Muscle of leg (tissue), 11 donors: ENCODE measurements around the gene VMO1. TPM values are rescaled to one million over a fixed set of nuclear protein-coding genes. Genes with fewer than 3 reads are reported as not detected.
A peak's percentile ranks its signal among the peaks of the same experiment; 100 is the strongest.

Experiments
- DNase-seq: peaks from one replicate; pipeline ENCODE4 v3.0.0; 2013
- H3K27ac ChIP-seq: one replicate; pipeline ENCODE4 v1.5.1; 2013; ENCODE audit warnings: mild to moderate bottlenecking, low read length, control low read depth
- H3K27me3 ChIP-seq: one replicate; pipeline ENCODE4 v1.6.1; 2013; ENCODE audit warnings: low read length; ENCODE audit not compliant: control insufficient read depth, insufficient read depth
- H3K36me3 ChIP-seq: one replicate; pipeline ENCODE4 v1.6.1; 2013; ENCODE audit warnings: low read length; ENCODE audit not compliant: control insufficient read depth, insufficient read depth
- H3K4me1 ChIP-seq: one replicate; pipeline ENCODE4 v1.6.1; 2013; ENCODE audit warnings: low read length; ENCODE audit not compliant: control insufficient read depth, insufficient read depth
- H3K4me3 ChIP-seq: one replicate; pipeline ENCODE4 v1.5.1; 2013; ENCODE audit warnings: low read length, control low read depth
- H3K9me3 ChIP-seq: replicated peaks from 2 replicates; pipeline ENCODE4 v1.6.1; 2013; ENCODE audit warnings: low read depth, low read length; ENCODE audit not compliant: control insufficient read depth
- WGBS: methylation state at CpG from one replicate; pipeline ENCODE4 v1.1.5; 2013; ENCODE audit warnings: missing lambda C conversion rate; ENCODE audit not compliant: insufficient coverage; 5-methylcytosine and 5-hydroxymethylcytosine counted together
- polyA plus RNA-seq, 8 donors: library from polyadenylated mRNA; unstranded; fragments of 120-200 nt; gene quantifications; one replicate each; pipeline versions ENCODE4 v1.2.1 to v1.2.3, GENCODE V29; 2013; ENCODE audit warnings: inconsistent platforms in 1 of 8, low replicate concordance in 1 of 8; ENCODE audit not compliant: insufficient read length in 8 of 8, insufficient read depth in 1 of 8
- total RNA-seq: library from RNA; stranded (reverse); fragments of 120-200 nt; gene quantifications from one replicate; pipeline ENCODE4 v1.2.4, GENCODE V29; 2013

VMO1 gene
- total and polyA plus RNA-seq, 9 donors = 3.0 to 12.7 (median 6.2) TPM

GRCh38 chr17:4743898-4744297 lies 42.3 kb downstream of the VMO1 start:
- WGBS = no CpG with 5 or more reads among the region's 9 CpGs
- DNase-seq = no peak
- H3K27ac ChIP-seq = no peak overlapping the region
- no peaks in the 10 kb centered on the region for H3K36me3 ChIP-seq
- H3K27me3 ChIP-seq = peaks cover 75% of the 10 kb centered on the region
- no peaks in the 10 kb centered on the region for H3K9me3 ChIP-seq
- H3K4me3 ChIP-seq = no peak overlapping the region
- H3K4me1 ChIP-seq = peaks cover 20% of the 10 kb centered on the region

DNA sequence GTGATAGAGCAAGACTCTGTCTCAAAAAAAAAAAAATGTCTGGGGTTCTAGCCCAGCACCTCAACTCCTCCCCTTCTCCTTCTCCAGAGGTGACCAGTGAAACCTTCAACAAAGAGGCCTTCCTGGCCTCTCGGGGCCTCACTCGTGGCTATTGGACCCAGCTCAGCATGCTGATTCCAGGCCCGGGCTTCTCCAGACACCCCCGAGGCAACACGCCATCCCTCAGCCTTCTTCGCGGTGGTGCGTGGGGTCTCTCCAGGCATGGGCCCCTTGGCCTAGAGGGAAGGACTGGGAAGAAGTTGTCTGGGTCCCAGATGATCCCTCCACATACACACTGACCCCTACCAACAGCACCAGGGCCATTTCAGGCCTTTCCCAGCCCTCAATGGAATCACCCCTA lies 42.9 kb downstream of the VMO1 start:
- peaks cover 76% of the 10 kb centered on the region for H3K27me3 ChIP-seq
- no peak for DNase-seq
- H3K27ac ChIP-seq = no peak overlapping the region
- peaks cover 23% of the 10 kb centered on the region for H3K4me1 ChIP-seq
- no CpG with 5 or more reads among the region's 8 CpGs for WGBS
- H3K4me3 ChIP-seq = no peak overlapping the region
- H3K36me3 ChIP-seq = no peaks in the 10 kb centered on the region
- H3K9me3 ChIP-seq = no peaks in the 10 kb centered on the region

DNA sequence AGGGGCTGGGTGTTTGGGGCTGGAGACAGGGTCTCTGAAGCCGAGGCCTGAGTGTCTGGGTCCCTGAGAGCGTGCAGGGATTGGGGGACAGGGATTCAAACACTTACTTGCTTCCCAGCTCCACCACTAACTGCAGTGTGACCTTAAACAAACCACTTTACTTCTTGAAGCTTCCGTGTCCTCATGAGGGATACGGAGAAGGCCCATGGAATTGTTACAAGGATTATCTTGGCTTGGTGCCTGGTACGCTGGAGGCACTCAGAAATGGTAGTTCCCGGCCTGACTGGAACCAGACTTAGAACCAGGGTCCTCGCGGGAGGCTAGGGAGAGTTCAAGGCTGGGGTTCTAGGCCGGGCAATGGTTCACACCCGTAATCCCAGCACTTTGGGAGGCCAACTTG lies 43.5 kb downstream of the VMO1 start:
- Histone ChIP-seq H3K4me1 (peaks cover 23% of the 10 kb centered on the region), H3K27me3 (peaks cover 80% of the 10 kb centered on the region), H3K4me3 (no peak overlapping the region), H3K27ac (no peak overlapping the region), H3K36me3 (no peaks in the 10 kb centered on the region), H3K9me3 (no peaks in the 10 kb centered on the region)
- WGBS = 47% methylated on average over 7 of the region's 10 CpGs
- no peak for DNase-seq

DNA sequence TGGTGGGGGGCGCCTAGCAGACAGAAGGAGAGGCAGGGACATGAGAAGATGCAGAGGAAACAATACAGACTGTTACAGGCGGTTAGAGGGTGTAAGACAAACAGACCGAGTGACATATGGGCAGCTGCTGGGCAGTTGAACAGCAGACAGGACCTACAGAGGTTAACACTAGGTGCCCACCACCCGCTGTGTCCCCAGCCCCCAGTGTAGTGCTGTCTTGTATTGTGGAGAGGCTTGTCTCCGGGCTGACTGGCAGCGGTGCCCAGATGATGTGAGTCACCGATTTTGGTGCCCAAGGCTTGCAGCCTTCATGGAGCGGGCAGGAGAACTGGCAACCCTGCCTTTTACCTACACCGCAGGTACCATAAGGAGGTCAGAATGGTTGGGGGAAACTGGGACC lies 44.0 kb downstream of the VMO1 start:
- H3K27ac ChIP-seq = no peak overlapping the region
- peaks cover 23% of the 10 kb centered on the region for H3K4me1 ChIP-seq
- H3K9me3 ChIP-seq = no peaks in the 10 kb centered on the region
- WGBS = 80% methylated on average over 5 of the region's 9 CpGs
- no peaks in the 10 kb centered on the region for H3K36me3 ChIP-seq
- H3K27me3 ChIP-seq = peaks cover 82% of the 10 kb centered on the region
- H3K4me3 ChIP-seq = no peak overlapping the region
- DNase-seq = no peak

- no peak overlapping the region for H3K4me3 ChIP-seq
- H3K4me1 ChIP-seq = peaks cover 23% of the 10 kb centered on the region
- no peak overlapping the region for H3K27ac ChIP-seq
- H3K9me3 ChIP-seq = no peaks in the 10 kb centered on the region
- WGBS = 75% methylated on average over 3 of the region's 8 CpGs
- peaks cover 79% of the 10 kb centered on the region for H3K27me3 ChIP-seq
- no peak for DNase-seq
- no peaks in the 10 kb centered on the region for H3K36me3 ChIP-seq
Observed at GRCh38 chr17:4741544-4741943, 44.6 kb downstream of the VMO1 start.

DNA sequence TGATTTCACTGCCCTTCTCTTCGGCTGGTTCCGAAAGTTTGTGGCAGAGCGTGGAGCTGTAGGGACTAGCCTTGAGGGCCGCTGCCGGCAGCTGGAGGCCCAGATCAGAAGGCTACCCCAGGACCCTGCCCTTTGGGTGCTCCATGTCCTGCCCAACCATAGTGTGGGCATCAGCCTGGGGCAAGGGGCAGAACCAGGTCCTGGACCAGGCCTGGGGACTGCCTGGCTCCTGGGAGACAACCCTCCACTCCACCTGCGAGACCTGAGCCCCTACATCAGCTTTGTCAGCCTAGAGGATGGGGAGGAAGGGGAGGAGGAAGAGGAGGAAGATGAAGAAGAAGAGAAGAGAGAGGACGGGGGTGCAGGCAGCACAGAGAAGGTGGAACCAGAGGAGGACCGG lies 45.6 kb downstream of the VMO1 start:
- 94% methylated on average over 5 of the region's 8 CpGs for WGBS
- Histone ChIP-seq H3K4me3 (no peak overlapping the region), H3K27me3 (peaks cover 70% of the 10 kb centered on the region), H3K4me1 (peaks cover 23% of the 10 kb centered on the region), H3K36me3 (no peaks in the 10 kb centered on the region), H3K27ac (no peak overlapping the region), H3K9me3 (no peaks in the 10 kb centered on the region)
- no peak for DNase-seq

GRCh38 chr17:4740025-4740351 lies 46.2 kb downstream of the VMO1 start:
- no peak overlapping the region for H3K27ac ChIP-seq
- 15% methylated on average over 6 of the region's 13 CpGs for WGBS

GRCh38 chr17:4739122-4740024 lies 46.8 kb downstream of the VMO1 start, which contains the start of the genes CXCL16 and ZMYND15:
CXCL16 (minus strand) TSS chr17:4739928; CDS start chr17:4739339, 589 bp downstream.
ZMYND15 (plus strand) TSS chr17:4739833; CDS start chr17:4740549, 716 bp downstream.
- H3K27ac ChIP-seq = no peak within 1 kb of the TSS
- peak; percentile 57 for DNase-seq
- H3K4me1 ChIP-seq = peaks cover 14% of the 10 kb centered on the region
- WGBS = under 1% methylated on average over 99 of the region's 100 CpGs
- no peaks in the 10 kb centered on the region for H3K9me3 ChIP-seq
- peaks cover 58% of the 10 kb centered on the region for H3K27me3 ChIP-seq
- H3K36me3 ChIP-seq = no peaks in the 10 kb centered on the region
- peak within 1 kb of the TSS; percentile 79 for H3K4me3 ChIP-seq

More at GRCh38 chr17:4740025-4740351, 46.2 kb downstream of the VMO1 start:
- peak overlapping the region; percentile 28 for H3K4me3 ChIP-seq
- peaks cover 18% of the 10 kb centered on the region for H3K4me1 ChIP-seq
- no peaks in the 10 kb centered on the region for H3K36me3 ChIP-seq
- H3K27me3 ChIP-seq = peaks cover 64% of the 10 kb centered on the region
- no peaks in the 10 kb centered on the region for H3K9me3 ChIP-seq
- DNase-seq = no peak

DNA sequence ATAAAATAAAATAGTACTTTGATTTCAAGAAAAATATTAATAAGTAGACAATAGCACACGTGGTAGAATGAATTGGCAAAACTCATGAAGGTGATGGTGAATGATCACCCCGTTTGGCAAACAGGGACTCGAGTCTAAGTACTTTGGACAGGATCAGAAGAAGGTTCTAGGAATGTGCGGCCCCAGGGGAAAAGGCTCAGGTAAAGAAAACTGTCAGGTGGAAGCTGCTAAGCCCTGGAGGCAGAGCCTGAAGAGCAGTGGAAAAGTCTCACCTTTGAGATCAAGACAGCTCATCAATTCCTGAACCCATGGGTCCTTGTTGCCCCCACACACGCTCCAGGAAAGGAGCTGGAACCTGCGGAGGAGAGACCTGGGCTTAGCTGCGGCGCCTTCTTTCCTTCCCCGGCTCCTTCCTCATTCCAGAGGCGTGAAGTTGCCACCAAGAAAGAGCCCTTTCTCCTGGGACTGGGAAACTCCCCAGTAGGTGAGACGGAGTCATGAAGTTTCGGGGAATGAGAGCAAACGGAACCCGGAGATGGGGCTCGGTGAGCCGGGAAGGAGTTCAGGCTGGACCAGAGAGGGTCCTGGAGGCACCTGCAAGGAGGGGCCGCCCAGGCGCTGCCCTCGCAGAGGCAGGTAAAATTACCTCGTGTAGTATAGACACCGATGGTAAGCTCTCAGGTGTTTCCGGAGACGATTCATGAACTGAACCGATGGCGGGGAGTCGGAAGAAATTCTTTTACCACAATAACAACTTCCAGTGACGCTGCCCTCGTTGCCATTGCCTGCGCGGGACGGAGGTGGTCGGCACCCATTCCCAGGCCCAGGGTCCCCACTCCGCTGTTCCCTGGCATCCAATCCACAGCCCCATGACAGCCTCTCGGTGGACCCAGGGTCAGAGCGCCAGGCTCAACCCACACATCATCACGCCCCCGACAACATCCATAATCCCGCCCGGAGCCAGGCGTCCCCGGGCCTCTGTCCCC lies 47.7 kb downstream of the VMO1 start:
- Histone ChIP-seq H3K36me3 (peaks cover 1% of the 10 kb centered on the region), H3K27ac (no peak overlapping the region), H3K9me3 (no peaks in the 10 kb centered on the region), H3K4me1 (peaks cover 14% of the 10 kb centered on the region), H3K4me3 (peak overlapping the region; percentile 79), H3K27me3 (peaks cover 49% of the 10 kb centered on the region)
- 7% methylated on average over 35 of the region's 41 CpGs for WGBS
- DNase-seq = no peak
